GM21528 (cell line): ENCODE results near the gene PPP2R5E.
"Not testable (repeated sequence)": the region's sequence is repeated elsewhere in the genome, so short reads cannot be mapped to it uniquely, and the experiment has no call there.

ENCODE experiments used
- ATAC-seq: cut with Tn5 transposase; IDR thresholded peaks from one replicate; pipeline ENCODE4 v1.9.1; 2021; ENCODE audit warnings: mild to moderate bottlenecking, moderate library complexity; ENCODE audit not compliant: unreplicated experiment, low FRiP score

Gene PPP2R5E

GRCh38 chr14:63523735-63524426, 19.3 kb downstream of the PPP2R5E start:
- no peak for ATAC-seq

- not testable (repeated sequence) for ATAC-seq
Observed at GRCh38 chr14:63522511-63522910, 20.7 kb downstream of the PPP2R5E start.

GRCh38 chr14:63517354-63517753, 25.8 kb downstream of the PPP2R5E start:
- ATAC-seq: no peak

- no peak for ATAC-seq
Observed at GRCh38 chr14:63515240-63515639, 27.9 kb downstream of the PPP2R5E start.

GRCh38 chr14:63513756-63514155, 29.4 kb downstream of the PPP2R5E start:
- no peak for ATAC-seq

GRCh38 chr14:63512861-63513260, 30.3 kb downstream of the PPP2R5E start:
- ATAC-seq: no peak

GRCh38 chr14:63510538-63510937, 32.6 kb downstream of the PPP2R5E start:
- ATAC-seq: peak; percentile 66

GRCh38 chr14:63508033-63508432, 35.1 kb downstream of the PPP2R5E start:
- ATAC-seq: no peak

- no peak for ATAC-seq
Observed at GRCh38 chr14:63504648-63505047, 38.5 kb downstream of the PPP2R5E start.

GRCh38 chr14:63501429-63501828, 41.7 kb downstream of the PPP2R5E start:
- ATAC-seq: no peak

GRCh38 chr14:63499701-63500250, 43.4 kb downstream of the PPP2R5E start:
- ATAC-seq: no peak

- ATAC-seq: no peak
Observed at GRCh38 chr14:63496837-63497400, 46.3 kb downstream of the PPP2R5E start.

GRCh38 chr14:63493246-63493645, 49.9 kb downstream of the PPP2R5E start:
- ATAC-seq: no peak

- ATAC-seq: no peak
Observed at GRCh38 chr14:63492391-63492790, 50.8 kb downstream of the PPP2R5E start.

- no peak for ATAC-seq
Observed at GRCh38 chr14:63487724-63488123, 55.5 kb downstream of the PPP2R5E start.

GRCh38 chr14:63486738-63487137, 56.4 kb downstream of the PPP2R5E start:
- no peak for ATAC-seq

- ATAC-seq: no peak
Observed at GRCh38 chr14:63483315-63483714, 59.9 kb downstream of the PPP2R5E start.

- ATAC-seq: no peak
Observed at GRCh38 chr14:63480599-63480998, 62.6 kb downstream of the PPP2R5E start.

GRCh38 chr14:63478437-63478852, 64.7 kb downstream of the PPP2R5E start:
- ATAC-seq: peak; percentile 57

GRCh38 chr14:63478010-63478409, 65.2 kb downstream of the PPP2R5E start:
- ATAC-seq: peak; percentile 85

GRCh38 chr14:63477556-63477955, 65.6 kb downstream of the PPP2R5E start:
- no peak for ATAC-seq

GRCh38 chr14:63475761-63476160, 67.4 kb downstream of the PPP2R5E start:
- no peak for ATAC-seq
